HepG2 (cell line): ENCODE data around the gene BMP6. TPM values are rescaled to one million over a fixed set of nuclear protein-coding genes. Genes with fewer than 3 reads are reported as not detected.
A peak's percentile ranks its signal among the peaks of the same experiment; 100 is the strongest.

Experiments used
- ARHGAP35 ChIP-seq: sonication (generic); formaldehyde crosslinking; IDR thresholded peaks from 2 replicates; pipeline ENCODE4 v1.9.0; 2022; ENCODE audit warnings: mild to moderate bottlenecking, inconsistent platforms, moderate library complexity, missing genetic modification reagents, borderline replicate concordance
- ATRX ChIP-seq: sonication (generic); formaldehyde crosslinking; IDR thresholded peaks from 2 replicates; pipeline ENCODE4 v1.4.0; 2020; ENCODE audit warnings: missing genetic modification reagents, borderline replicate concordance
- CC2D1A ChIP-seq: sonication (generic); formaldehyde crosslinking; IDR thresholded peaks from 2 replicates; pipeline ENCODE4 v1.8.1; 2023; ENCODE audit warnings: mild to moderate bottlenecking, missing genetic modification reagents
- CREM ChIP-seq, 2 experiments: sonication (generic) in 1 of 2; formaldehyde crosslinking in 1 of 2; IDR thresholded peaks; 2 replicates each; pipeline versions ENCODE4 v1.4.0 to v1.6.1; 2016 to 2020; ENCODE audit warnings: antibody characterized with exemption in 1 of 2, mild to moderate bottlenecking in 1 of 2, missing genetic modification reagents in 1 of 2
- HNRNPLL ChIP-seq: fragments of 200-400 bp; formaldehyde crosslinking; IDR thresholded peaks from 2 replicates; pipeline ENCODE4 v1.6.1; 2017; ENCODE audit warnings: mild to moderate bottlenecking, low read depth, low read length; ENCODE audit not compliant: poor library complexity, severe bottlenecking
- MBD4 ChIP-seq: IDR thresholded peaks from 2 replicates; pipeline ENCODE4 v1.6.1; 2012; ENCODE audit warnings: low read length, inconsistent platforms, borderline replicate concordance
- MIER3 ChIP-seq: IDR thresholded peaks from 2 replicates; pipeline ENCODE4 v1.6.1; 2016; ENCODE audit warnings: missing compliant biosample characterization, borderline replicate concordance
- RAD21 ChIP-seq: fragments of 450-650 bp; formaldehyde crosslinking; IDR thresholded peaks from 2 replicates; pipeline ENCODE4 v1.5.0; 2020; ENCODE audit warnings: mild to moderate bottlenecking
- RBFOX2 ChIP-seq: fragments of 200-400 bp; formaldehyde crosslinking; IDR thresholded peaks from 2 replicates; pipeline ENCODE4 v1.6.1; 2017; ENCODE audit warnings: low read depth, mild to moderate bottlenecking, low read length
- SRY ChIP-seq: sonication (generic); formaldehyde crosslinking; IDR thresholded peaks from 2 replicates; pipeline ENCODE4 v1.8.0; 2022; ENCODE audit warnings: mild to moderate bottlenecking, missing genetic modification reagents
- ZHX2 ChIP-seq, 2 experiments: sonication (generic) in 1 of 2; formaldehyde crosslinking in 1 of 2; IDR thresholded peaks; 2 replicates each; pipeline versions ENCODE4 v1.6.1 to v1.9.0; 2014 to 2022; ENCODE audit warnings: antibody characterized with exemption in 1 of 2, borderline replicate concordance in 1 of 2, inconsistent platforms in 1 of 2, low read depth in 1 of 2, missing genetic modification reagents in 1 of 2
- ZNF644 ChIP-seq: IDR thresholded peaks from 2 replicates; pipeline ENCODE4 v1.6.1; 2016; ENCODE audit warnings: low read depth
- ZNF781 ChIP-seq: sonication (generic); formaldehyde crosslinking; IDR thresholded peaks from 2 replicates; pipeline ENCODE4 v1.5.1; 2020; ENCODE audit warnings: borderline replicate concordance, mild to moderate bottlenecking, missing genetic modification reagents; ENCODE audit errors: not compliant biosample characterization
- ZNF841 ChIP-seq: sonication (generic); formaldehyde crosslinking; IDR thresholded peaks from 2 replicates; pipeline ENCODE4 v1.8.1; 2023; ENCODE audit warnings: missing genetic modification reagents, borderline replicate concordance
- ZSCAN12 ChIP-seq: sonication (generic); formaldehyde crosslinking; IDR thresholded peaks from 2 replicates; pipeline ENCODE4 v1.9.0; 2021; ENCODE audit warnings: mild to moderate bottlenecking, missing genetic modification reagents
- polyA plus RNA-seq, 8 experiments: library from polyadenylated mRNA; depleted of rRNA in 3 of 8; stranded (reverse) in 7 of 8; unstranded in 1 of 8; fragments of >200 nt; fragmentation: Illumina TruSeq in 4 of 8; extraction: Trizol in 4 of 8; gene quantifications; 2 replicates each; pipeline versions ENCODE4 v1.2.1 to v1.2.3, GENCODE V29; 2011 to 2016; ENCODE audit warnings: low read depth in 4 of 8, missing spikeins in 1 of 8, mixed read lengths in 1 of 8; ENCODE audit not compliant: insufficient read depth in 1 of 8
- total RNA-seq, 5 experiments: library from RNA; depleted of rRNA; stranded (reverse); fragments of >200 nt; fragmentation: Illumina TruSeq; extraction: Trizol; gene quantifications; 2 replicates each; pipeline ENCODE4 v1.2.3, GENCODE V29; 2016; ENCODE audit warnings: low read depth in 1 of 5
- TF ChIP-seq, protein P1 (sequence below): sonication (generic); formaldehyde crosslinking; conservative IDR thresholded peaks from 2 replicates; pipeline ENCODE4 v1.8.0; 2022; ENCODE audit warnings: low read depth, missing genetic modification reagents
- TF ChIP-seq, protein P2 (sequence below): IDR thresholded peaks from 2 replicates; pipeline ENCODE4 v1.6.1; 2016; ENCODE audit warnings: low read depth, borderline replicate concordance

The BMP6 gene
- total and polyA plus RNA-seq, 2 of the 13 experiments (the other 11 are each of a cell fraction or from before 2014, with no cell fraction given): 0.09 to 0.18 TPM

GRCh38 chr6:7909323-7910276 is 183.7 kb downstream of the BMP6 start (continued):
- TF ChIP-seq ZNF841 (CRISPR knock-in tag): peak; percentile 87
- TF ChIP-seq ZNF644 (CRISPR knock-in tag): no peak
- no peak for TF ChIP-seq CREM (IDR thresholded peaks at IDR 0.05)
- TF ChIP-seq CREM (CRISPR knock-in tag; IDR thresholded peaks at IDR 0.05): no peak
- no peak for TF ChIP-seq HNRNPLL
- TF ChIP-seq MIER3 (CRISPR knock-in tag): peak; percentile 70; the same call in 1 of the 2 replicates
- TF ChIP-seq, protein P1, sequence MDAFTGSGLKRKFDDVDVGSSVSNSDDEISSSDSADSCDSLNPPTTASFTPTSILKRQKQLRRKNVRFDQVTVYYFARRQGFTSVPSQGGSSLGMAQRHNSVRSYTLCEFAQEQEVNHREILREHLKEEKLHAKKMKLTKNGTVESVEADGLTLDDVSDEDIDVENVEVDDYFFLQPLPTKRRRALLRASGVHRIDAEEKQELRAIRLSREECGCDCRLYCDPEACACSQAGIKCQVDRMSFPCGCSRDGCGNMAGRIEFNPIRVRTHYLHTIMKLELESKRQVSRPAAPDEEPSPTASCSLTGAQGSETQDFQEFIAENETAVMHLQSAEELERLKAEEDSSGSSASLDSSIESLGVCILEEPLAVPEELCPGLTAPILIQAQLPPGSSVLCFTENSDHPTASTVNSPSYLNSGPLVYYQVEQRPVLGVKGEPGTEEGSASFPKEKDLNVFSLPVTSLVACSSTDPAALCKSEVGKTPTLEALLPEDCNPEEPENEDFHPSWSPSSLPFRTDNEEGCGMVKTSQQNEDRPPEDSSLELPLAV: peak; percentile 58; the same call in 1 of the 2 replicates
- peak; percentile 87 for TF ChIP-seq RBFOX2
- no peak for TF ChIP-seq MBD4
- no peak for TF ChIP-seq ZHX2 (IDR thresholded peaks at IDR 0.05; ENCODE audit: low read depth)
- no peak for TF ChIP-seq ZHX2 (CRISPR knock-in tag; IDR thresholded peaks at IDR 0.05; ENCODE audit: borderline replicate concordance)
- TF ChIP-seq ZSCAN12 (CRISPR knock-in tag): 0 out of 2 replicates have a peak, but pooled peaks have one; percentile 80
- TF ChIP-seq ZNF781: peak; percentile 66
- TF ChIP-seq, protein P2, sequence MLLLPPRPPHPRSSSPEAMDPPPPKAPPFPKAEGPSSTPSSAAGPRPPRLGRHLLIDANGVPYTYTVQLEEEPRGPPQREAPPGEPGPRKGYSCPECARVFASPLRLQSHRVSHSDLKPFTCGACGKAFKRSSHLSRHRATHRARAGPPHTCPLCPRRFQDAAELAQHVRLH (CRISPR knock-in tag): peak; percentile 48; the same call in 1 of the 2 replicates
- no peak for TF ChIP-seq ATRX (CRISPR knock-in tag)
- peak; percentile 48; the same call in 1 of the 2 replicates for TF ChIP-seq RAD21 (CRISPR knock-in tag)
- TF ChIP-seq CC2D1A (CRISPR knock-in tag): no peak
- TF ChIP-seq SRY: 0 out of 2 replicates have a peak, but pooled peaks have one; percentile 64
- TF ChIP-seq ARHGAP35: peak; percentile 94
